Trophoblast cell (in vitro differentiated cells and primary cell): ENCODE results near the gene EGFR.

Source experiments
- DNase-seq, 2 donors: peaks; one replicate each; pipeline ENCODE4 v3.0.0-alpha.2; 2016
- H2AFZ ChIP-seq: 2 replicates; pipeline ENCODE4 v1.6.1; 2013; ENCODE audit warnings: low read length, moderate library complexity, mild to moderate bottlenecking; ENCODE audit not compliant: insufficient read depth, poor library complexity
- H2AK5ac ChIP-seq: 2 replicates; pipeline ENCODE4 v1.6.1; 2013; ENCODE audit warnings: mild to moderate bottlenecking, low read length
- H2BK120ac ChIP-seq: 2 replicates; pipeline ENCODE4 v1.6.1; 2013; ENCODE audit warnings: low read length, mild to moderate bottlenecking, moderate library complexity; ENCODE audit not compliant: insufficient read depth, poor library complexity
- H2BK12ac ChIP-seq: 2 replicates; pipeline ENCODE4 v1.6.1; 2013; ENCODE audit warnings: mild to moderate bottlenecking, low read length, moderate library complexity
- H2BK5ac ChIP-seq: 2 replicates; pipeline ENCODE4 v1.6.1; 2013; ENCODE audit warnings: low read length, low read depth, moderate library complexity, mild to moderate bottlenecking; ENCODE audit not compliant: poor library complexity
- H3K14ac ChIP-seq: 2 replicates; pipeline ENCODE4 v1.6.1; 2013; ENCODE audit warnings: mild to moderate bottlenecking, low read length
- H3K18ac ChIP-seq: 2 replicates; pipeline ENCODE4 v1.6.1; 2013; ENCODE audit warnings: mild to moderate bottlenecking, low read length
- H3K23ac ChIP-seq: 2 replicates; pipeline ENCODE4 v1.6.1; 2013; ENCODE audit warnings: low read length
- H3K27ac ChIP-seq: 2 replicates; pipeline ENCODE4 v1.5.1; 2013; ENCODE audit warnings: low read depth, mild to moderate bottlenecking, inconsistent platforms, low read length, moderate library complexity
- H3K27me3 ChIP-seq: 2 replicates; pipeline ENCODE4 v1.6.1; 2013; ENCODE audit warnings: inconsistent platforms, mild to moderate bottlenecking, low read length, moderate library complexity; ENCODE audit not compliant: insufficient read depth
- H3K36me3 ChIP-seq, 2 experiments: 1 replicate in 1 of 2; 2 replicates in 1 of 2; pipeline ENCODE4 v1.6.1; 2013; ENCODE audit warnings: low read length in 2 of 2, mild to moderate bottlenecking in 2 of 2, moderate library complexity in 1 of 2; ENCODE audit not compliant: insufficient read depth in 2 of 2, control insufficient read depth in 1 of 2
- H3K4ac ChIP-seq: 2 replicates; pipeline ENCODE4 v1.6.1; 2013; ENCODE audit warnings: low read depth, mild to moderate bottlenecking, low read length, moderate library complexity
- H3K4me1 ChIP-seq, 2 experiments: 1 replicate in 1 of 2; 2 replicates in 1 of 2; pipeline ENCODE4 v1.6.1; 2013; ENCODE audit warnings: low read length in 2 of 2, mild to moderate bottlenecking in 2 of 2, moderate library complexity in 1 of 2; ENCODE audit not compliant: insufficient read depth in 2 of 2, control insufficient read depth in 1 of 2
- H3K4me2 ChIP-seq: 2 replicates; pipeline ENCODE4 v1.6.1; 2013; ENCODE audit warnings: inconsistent platforms, mild to moderate bottlenecking, low read length, moderate library complexity
- H3K4me3 ChIP-seq: 2 replicates; pipeline ENCODE4 v1.5.1; 2013; ENCODE audit warnings: mild to moderate bottlenecking, low read depth, low read length, inconsistent platforms
- H3K79me1 ChIP-seq: one replicate; pipeline ENCODE4 v1.6.1; 2013; ENCODE audit warnings: low read length
- H3K79me2 ChIP-seq: 2 replicates; pipeline ENCODE4 v1.6.1; 2013; ENCODE audit warnings: low read length, mild to moderate bottlenecking; ENCODE audit not compliant: control insufficient read depth, insufficient read depth, poor library complexity
- H3K9ac ChIP-seq: 2 replicates; pipeline ENCODE4 v1.6.1; 2013; ENCODE audit warnings: mild to moderate bottlenecking, low read length
- H3K9me3 ChIP-seq: 2 replicates; pipeline ENCODE4 v1.6.1; 2013; ENCODE audit warnings: low read depth, mild to moderate bottlenecking, control low read depth, inconsistent platforms, low read length; ENCODE audit not compliant: insufficient read depth
- H4K12ac ChIP-seq: 2 replicates; pipeline ENCODE4 v1.6.1; 2013; ENCODE audit warnings: low read depth, mild to moderate bottlenecking, low read length, moderate library complexity
- H4K8ac ChIP-seq: 2 replicates; pipeline ENCODE4 v1.6.1; 2013; ENCODE audit warnings: low read depth, mild to moderate bottlenecking, low read length, moderate library complexity
- H4K91ac ChIP-seq: one replicate; pipeline ENCODE4 v1.6.1; 2013; ENCODE audit warnings: low read depth, mild to moderate bottlenecking, low read length, moderate library complexity
- WGBS: extraction: QIAGEN DNeasy Blood & Tissue Kit; methylation state at CpG from one replicate; pipeline ENCODE4 v1.1.7; 2013; ENCODE audit warnings: missing lambda C conversion rate; ENCODE audit not compliant: insufficient read length, insufficient coverage; ENCODE audit errors: extremely low coverage; 5-methylcytosine and 5-hydroxymethylcytosine counted together

EGFR gene

DNA sequence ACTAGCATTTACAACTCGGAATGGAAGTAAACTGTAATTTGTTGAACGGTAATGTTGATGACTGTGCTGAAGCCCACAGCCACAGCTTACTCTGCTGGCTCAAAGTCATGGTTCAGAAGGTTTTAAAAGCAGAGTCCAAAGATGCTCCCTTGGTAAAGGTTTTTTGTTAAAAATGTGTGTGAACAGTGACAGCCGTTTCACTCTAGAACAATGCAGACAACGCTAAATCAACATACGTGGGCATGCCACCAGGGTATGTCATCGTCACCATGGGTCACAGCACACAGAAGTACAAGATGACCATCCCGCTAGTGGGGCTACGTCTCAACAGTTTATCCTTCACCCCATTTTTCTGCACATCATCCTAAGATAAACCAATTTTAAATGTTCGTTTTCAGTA lies 239.8 kb downstream of the EGFR start:
- DNase-seq = peak in 1 of 2 donors; percentile 38

GRCh38 chr7:55260171-55260570 lies 241.4 kb downstream of the EGFR start:
- no CpG with 5 or more reads among the region's 9 CpGs for WGBS
- Histone ChIP-seq H3K79me2 (peaks cover under 1% of the 10 kb centered on the region), H2BK120ac (no peak overlapping the region)

More for the DNA sequence above, 239.8 kb downstream of the EGFR start:
- Histone ChIP-seq H3K27ac (no peak overlapping the region), H2BK120ac (no peak overlapping the region), H3K9ac (no peak overlapping the region), H3K14ac (no peak overlapping the region), H4K8ac (no peak overlapping the region), H3K4me2 (no peak overlapping the region), H3K18ac (no peak overlapping the region), H2AK5ac (no peak overlapping the region), H4K91ac (no peak overlapping the region), H3K79me2 (peaks cover 2% of the 10 kb centered on the region), H2BK5ac (no peak overlapping the region), H3K79me1 (peaks cover 4% of the 10 kb centered on the region), H3K4me3 (no peak overlapping the region), H3K4ac (no peak overlapping the region), H3K36me3 (no peaks in the 10 kb centered on the region), H3K23ac (no peak overlapping the region), H3K4me1 (peaks cover 8 to 11% of the 10 kb centered on the region in 2 experiments), H4K12ac (no peak overlapping the region), H3K27me3 (no peaks in the 10 kb centered on the region), H2AFZ (no peak overlapping the region), H3K9me3 (no peaks in the 10 kb centered on the region), H2BK12ac (no peak overlapping the region)
- no CpG with 5 or more reads among the region's 9 CpGs for WGBS

GRCh38 chr7:55260676-55261385 lies 242.0 kb downstream of the EGFR start:
- Histone ChIP-seq H3K4ac (no peak overlapping the region), H4K91ac (no peak overlapping the region), H3K4me2 (no peak overlapping the region), H2BK5ac (no peak overlapping the region), H3K9ac (no peak overlapping the region), H3K9me3 (no peaks in the 10 kb centered on the region), H2BK120ac (no peak overlapping the region), H3K23ac (no peak overlapping the region), H3K14ac (no peak overlapping the region), H3K4me1 (no peaks in the 10 kb centered on the region), H3K79me2 (no peaks in the 10 kb centered on the region), H3K27ac (no peak overlapping the region), H3K36me3 (no peaks in the 10 kb centered on the region), H2BK12ac (no peak overlapping the region), H3K79me1 (no peaks in the 10 kb centered on the region), H2AFZ (no peak overlapping the region), H3K4me3 (no peak overlapping the region), H4K8ac (no peak overlapping the region), H3K27me3 (no peaks in the 10 kb centered on the region), H4K12ac (no peak overlapping the region), H2AK5ac (no peak overlapping the region), H3K18ac (no peak overlapping the region)
- whole genome bisulfite sequencing = no CpG with 5 or more reads among the region's 3 CpGs
- no peak for DNase-seq

More at GRCh38 chr7:55260171-55260570, 241.4 kb downstream of the EGFR start:
- no peak for DNase-seq
- H2AK5ac ChIP-seq = no peak overlapping the region
- no peak overlapping the region for H2BK12ac ChIP-seq
- no peak overlapping the region for H3K4me2 ChIP-seq
- H3K18ac ChIP-seq = no peak overlapping the region
- no peaks in the 10 kb centered on the region for H3K36me3 ChIP-seq
- H3K27ac ChIP-seq = no peak overlapping the region
- peaks cover 1% of the 10 kb centered on the region for H3K79me1 ChIP-seq
- H3K27me3 ChIP-seq = no peaks in the 10 kb centered on the region
- H3K14ac ChIP-seq = no peak overlapping the region
- H2AFZ ChIP-seq = no peak overlapping the region
- no peak overlapping the region for H4K12ac ChIP-seq
- no peak overlapping the region for H4K8ac ChIP-seq
- H3K4ac ChIP-seq = no peak overlapping the region
- no peak overlapping the region for H3K4me3 ChIP-seq
- no peak overlapping the region for H2BK5ac ChIP-seq
- H4K91ac ChIP-seq = no peak overlapping the region
- peaks cover 2% of the 10 kb centered on the region in 2 experiments for H3K4me1 ChIP-seq
- H3K9ac ChIP-seq = no peak overlapping the region
- no peak overlapping the region for H3K23ac ChIP-seq
- H3K9me3 ChIP-seq = no peaks in the 10 kb centered on the region
